Lower leg skin (tissue), 3 donors: ENCODE measurements around the gene SLC38A11.

Experiments used
- CTCF ChIP-seq, 3 donors: fragments of 450-650 bp; IDR thresholded peaks; one replicate each; pipeline ENCODE4 v1.5.1; 2016; ENCODE audit warnings: antibody characterized with exemption in 3 of 3, mild to moderate bottlenecking in 3 of 3, moderate library complexity in 2 of 3
- POLR2A ChIP-seq, 2 donors: fragments of 450-650 bp; IDR thresholded peaks; one replicate each; pipeline ENCODE4 v1.6.1; 2016 to 2017; ENCODE audit warnings: antibody characterized with exemption in 2 of 2, mild to moderate bottlenecking in 1 of 2, moderate library complexity in 1 of 2

DNA sequence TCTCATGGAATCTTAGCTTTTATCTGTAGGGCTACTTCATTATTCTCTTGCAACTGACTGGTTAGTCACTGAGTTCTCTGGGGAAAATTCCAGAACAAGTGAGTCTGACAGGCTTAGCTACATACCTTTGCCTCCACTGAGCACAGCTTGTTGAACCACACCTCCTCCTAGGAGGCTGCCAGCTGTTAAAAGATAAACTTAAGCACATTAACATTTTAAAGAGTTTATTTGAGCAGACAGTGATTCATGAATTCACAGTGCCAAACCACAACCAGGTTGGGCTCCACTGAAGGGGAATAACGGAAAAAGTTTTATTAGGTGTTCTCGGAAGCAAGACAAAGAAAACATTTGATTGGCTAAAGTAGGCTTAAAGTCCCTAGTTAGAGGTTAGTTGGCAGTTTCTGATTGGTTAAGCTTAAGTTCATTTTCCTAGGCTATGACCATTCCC, 12.5 kb upstream of the SLC38A11 start:
- no peak for TF ChIP-seq CTCF (IDR thresholded peaks at IDR 0.05)
- TF ChIP-seq POLR2A (IDR thresholded peaks at IDR 0.05) = no peak
